PFSK-1 (cell line): ENCODE measurements around the gene ARG2.

Experiments
- FOXP2 ChIP-seq: optimal IDR thresholded peaks from 2 replicates; pipeline ENCODE3; 2011; ENCODE audit warnings: borderline replicate concordance, control low read depth, inconsistent platforms; ENCODE audit not compliant: insufficient read depth; ENCODE audit errors: extremely low read length, extremely low read depth
- POLR2AphosphoS5 ChIP-seq: IDR thresholded peaks from 2 replicates; pipeline ENCODE4 v1.6.1; 2012; ENCODE audit warnings: low read depth, mild to moderate bottlenecking, control low read depth, low read length, moderate library complexity
- SIN3A ChIP-seq: IDR thresholded peaks from 2 replicates; pipeline ENCODE4 v1.6.1; 2012; ENCODE audit warnings: mild to moderate bottlenecking, low read length, moderate library complexity, borderline replicate concordance; ENCODE audit not compliant: insufficient read depth
- TAF1 ChIP-seq: IDR thresholded peaks from 2 replicates; pipeline ENCODE4 v1.6.1; 2012; ENCODE audit warnings: low read length, control low read depth, borderline replicate concordance; ENCODE audit not compliant: insufficient read depth

- TF ChIP-seq POLR2AphosphoS5, result no peak
- no peak for TF ChIP-seq TAF1
- TF ChIP-seq SIN3A, result no peak
- no peak for TF ChIP-seq FOXP2
Measured at GRCh38 chr14:67618617-67619063, 1.1 kb upstream of the ARG2 start.
